ENCODE results near the gene IAPP.
"Not testable (repeated sequence)": the region's sequence is repeated elsewhere in the genome, so short reads cannot be mapped to it uniquely, and the experiment has no call there.

The IAPP gene

GRCh38 chr12:21413369-21414277, 40.9 kb downstream of the IAPP start:
- in situ Hi-C loops (cut with MboI; ENCODE audit: low pct_unique_long_range_greater_than_20kb, low sequenced_read_pairs, unreplicated experiment), result no loop called here
- TF ChIP-seq CTCF (IDR thresholded peaks at IDR 0.05; ENCODE audit: extremely low read depth, insufficient read depth, missing control alignments), result no peak
- no peak for DNase-seq (ENCODE audit: low spot score)

- in situ Hi-C loops (cut with MboI; ENCODE audit: low pct_unique_long_range_greater_than_20kb, low sequenced_read_pairs, unreplicated experiment), result no loop called here
- TF ChIP-seq CTCF (IDR thresholded peaks at IDR 0.05; ENCODE audit: extremely low read depth, insufficient read depth, missing control alignments), result no peak
- no peak for DNase-seq (ENCODE audit: low spot score)
Measured at GRCh38 chr12:21416511-21417121, 43.9 kb downstream of the IAPP start.

GRCh38 chr12:21418398-21418797, 45.7 kb downstream of the IAPP start:
- DNase-seq (ENCODE audit: low spot score); in situ Hi-C loops (cut with MboI; ENCODE audit: low pct_unique_long_range_greater_than_20kb, low sequenced_read_pairs, unreplicated experiment): not testable (repeated sequence)

GRCh38 chr12:21419009-21419699, 46.5 kb downstream of the IAPP start:
- DNase-seq (ENCODE audit: low spot score); in situ Hi-C loops (cut with MboI; ENCODE audit: low pct_unique_long_range_greater_than_20kb, low sequenced_read_pairs, unreplicated experiment): not testable (repeated sequence)

- in situ Hi-C loops (cut with MboI; ENCODE audit: low pct_unique_long_range_greater_than_20kb, low sequenced_read_pairs, unreplicated experiment), result no loop called here
- TF ChIP-seq CTCF (IDR thresholded peaks at IDR 0.05; ENCODE audit: extremely low read depth, insufficient read depth, missing control alignments), result no peak
- no peak for DNase-seq (ENCODE audit: low spot score)
Measured at GRCh38 chr12:21428241-21428640, 55.5 kb downstream of the IAPP start.
